ENCODE results near the gene ALDH4A1. TPM values are rescaled to one million over a fixed set of nuclear protein-coding genes. Genes with fewer than 3 reads are reported as not detected.

Gene ALDH4A1
- total and polyA plus RNA-seq, 9 of the 15 experiments (the other 6 are each of a cell fraction or from before 2014, with no cell fraction given): 0.27 to 31.4 (median 16.6) TPM

DNA sequence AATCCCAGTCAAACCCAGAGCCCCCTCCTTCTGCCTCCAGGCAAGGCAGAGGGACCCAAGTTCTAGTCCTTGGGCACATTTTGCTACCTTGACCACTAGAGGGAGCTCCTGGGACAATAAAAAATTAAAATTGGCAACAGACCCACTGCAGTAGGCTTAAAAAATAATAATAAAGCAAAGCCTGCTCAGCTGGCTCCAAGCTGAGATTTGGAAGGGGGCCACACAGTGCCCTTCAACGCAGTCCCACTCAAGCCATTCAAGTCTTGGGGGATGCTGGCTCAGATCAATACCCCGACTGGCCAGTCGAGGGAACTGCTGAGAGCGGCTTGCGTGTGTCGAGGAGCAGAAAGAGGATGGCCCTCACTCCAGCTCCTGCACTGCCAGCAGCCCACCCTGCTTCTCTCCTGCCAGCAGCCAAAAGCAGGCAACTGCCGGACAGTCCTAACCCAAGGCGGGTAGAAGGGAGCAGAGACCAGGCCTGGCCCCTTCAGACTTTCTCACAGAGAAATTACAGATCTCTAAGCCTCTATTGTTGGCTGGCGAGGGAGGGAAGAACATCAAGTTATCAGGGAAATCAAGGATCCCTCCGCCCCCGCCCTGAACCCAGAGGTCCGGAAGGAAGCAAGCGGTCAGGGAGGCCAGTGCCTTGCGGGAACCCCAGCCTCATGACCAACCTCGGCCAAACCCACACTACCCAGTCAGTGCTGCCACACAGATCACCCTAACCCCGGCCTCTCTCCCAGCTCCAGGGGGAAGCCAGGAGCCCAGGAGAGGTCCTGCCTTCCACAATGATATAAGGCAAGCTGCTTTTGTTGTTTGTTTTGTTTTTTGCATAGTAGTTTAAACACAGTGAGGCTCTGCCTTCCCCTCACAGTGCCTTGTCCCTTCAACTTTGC, 4.9 kb upstream of the ALDH4A1 start (continued):
- TF ChIP-seq POLR3G (IDR thresholded peaks at IDR 0.05; ENCODE audit: extremely low read depth, insufficient read length, insufficient replicate concordance): no peak
- 0 out of 2 replicates have a peak, but pooled peaks have one; percentile 29 for TF ChIP-seq MEF2D (tag; conservative IDR thresholded peaks at IDR 0.05; ENCODE audit: low read depth)
- no peak for TF ChIP-seq SIN3B (IDR thresholded peaks at IDR 0.05; ENCODE audit: low read depth)
- TF ChIP-seq TAF7 (tag; IDR thresholded peaks at IDR 0.05): 0 out of 2 replicates have a peak, but pooled peaks have one; percentile 20
- no peak for TF ChIP-seq THRAP3 (IDR thresholded peaks at IDR 0.05; ENCODE audit: borderline replicate concordance)
- TF ChIP-seq GABPA (tag; conservative IDR thresholded peaks at IDR 0.05; ENCODE audit: low read depth): peak; percentile 66; the same call in 1 of the 2 replicates
- 0 out of 2 replicates have a peak, but pooled peaks have one; percentile 27 for TF ChIP-seq CREM (IDR thresholded peaks at IDR 0.05; ENCODE audit: low read depth)
- peak; percentile 75; the same call in 1 of the 2 replicates for TF ChIP-seq CTBP1 (IDR thresholded peaks at IDR 0.05; ENCODE audit: borderline replicate concordance)
- TF ChIP-seq RAD21 (CRISPR knock-in tag; conservative IDR thresholded peaks at IDR 0.05 in 1 of 2, IDR thresholded peaks at IDR 0.05 in 1 of 2): peak; percentile 53 to 63
- peak; percentile 59 to 66 for TF ChIP-seq MAZ (CRISPR knock-in tag; conservative IDR thresholded peaks at IDR 0.05 in 1 of 2, IDR thresholded peaks at IDR 0.05 in 1 of 2)
- TF ChIP-seq TRIM28 (IDR thresholded peaks at IDR 0.05): no peak
- peak in 1 of 2 experiments; percentile 24; a peak in 1 of 4 replicates for TF ChIP-seq HDAC1 (IDR thresholded peaks at IDR 0.05)
- TF ChIP-seq, protein P1, sequence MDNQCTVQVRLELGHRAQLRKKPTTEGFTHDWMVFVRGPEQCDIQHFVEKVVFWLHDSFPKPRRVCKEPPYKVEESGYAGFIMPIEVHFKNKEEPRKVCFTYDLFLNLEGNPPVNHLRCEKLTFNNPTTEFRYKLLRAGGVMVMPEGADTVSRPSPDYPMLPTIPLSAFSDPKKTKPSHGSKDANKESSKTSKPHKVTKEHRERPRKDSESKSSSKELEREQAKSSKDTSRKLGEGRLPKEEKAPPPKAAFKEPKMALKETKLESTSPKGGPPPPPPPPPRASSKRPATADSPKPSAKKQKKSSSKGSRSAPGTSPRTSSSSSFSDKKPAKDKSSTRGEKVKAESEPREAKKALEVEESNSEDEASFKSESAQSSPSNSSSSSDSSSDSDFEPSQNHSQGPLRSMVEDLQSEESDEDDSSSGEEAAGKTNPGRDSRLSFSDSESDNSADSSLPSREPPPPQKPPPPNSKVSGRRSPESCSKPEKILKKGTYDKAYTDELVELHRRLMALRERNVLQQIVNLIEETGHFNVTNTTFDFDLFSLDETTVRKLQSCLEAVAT (IDR thresholded peaks at IDR 0.05): no peak
- TF ChIP-seq U2AF2 (optimal IDR thresholded peaks at IDR 0.05; ENCODE audit: low read depth, low read length): no peak
- TF ChIP-seq KAT8 (IDR thresholded peaks at IDR 0.05; ENCODE audit: low read depth): no peak
- peak; percentile 36; the same call in 1 of the 2 replicates for TF ChIP-seq ATF7 (IDR thresholded peaks at IDR 0.05)
- TF ChIP-seq ETV6 (IDR thresholded peaks at IDR 0.05; ENCODE audit: borderline replicate concordance in 1 of 2, low read depth in 2 of 2, low read length in 1 of 2): no peak
- no peak for TF ChIP-seq ETV6 (CRISPR knock-in tag; IDR thresholded peaks at IDR 0.05; ENCODE audit: borderline replicate concordance)
- no peak for TF ChIP-seq SAFB2 (IDR thresholded peaks at IDR 0.05; ENCODE audit: borderline replicate concordance, low read depth, low read length, severe bottlenecking)
- no peak for TF ChIP-seq DNMT1 (IDR thresholded peaks at IDR 0.05)
- peak; percentile 50 for TF ChIP-seq ZFX (CRISPR knock-in tag; IDR thresholded peaks at IDR 0.05)
- no peak for TF ChIP-seq SREBF2 (CRISPR knock-in tag; IDR thresholded peaks at IDR 0.05)
- TF ChIP-seq SPI1 (IDR thresholded peaks at IDR 0.05; ENCODE audit: borderline replicate concordance, low read depth, low read length): no peak
- TF ChIP-seq, protein P2, sequence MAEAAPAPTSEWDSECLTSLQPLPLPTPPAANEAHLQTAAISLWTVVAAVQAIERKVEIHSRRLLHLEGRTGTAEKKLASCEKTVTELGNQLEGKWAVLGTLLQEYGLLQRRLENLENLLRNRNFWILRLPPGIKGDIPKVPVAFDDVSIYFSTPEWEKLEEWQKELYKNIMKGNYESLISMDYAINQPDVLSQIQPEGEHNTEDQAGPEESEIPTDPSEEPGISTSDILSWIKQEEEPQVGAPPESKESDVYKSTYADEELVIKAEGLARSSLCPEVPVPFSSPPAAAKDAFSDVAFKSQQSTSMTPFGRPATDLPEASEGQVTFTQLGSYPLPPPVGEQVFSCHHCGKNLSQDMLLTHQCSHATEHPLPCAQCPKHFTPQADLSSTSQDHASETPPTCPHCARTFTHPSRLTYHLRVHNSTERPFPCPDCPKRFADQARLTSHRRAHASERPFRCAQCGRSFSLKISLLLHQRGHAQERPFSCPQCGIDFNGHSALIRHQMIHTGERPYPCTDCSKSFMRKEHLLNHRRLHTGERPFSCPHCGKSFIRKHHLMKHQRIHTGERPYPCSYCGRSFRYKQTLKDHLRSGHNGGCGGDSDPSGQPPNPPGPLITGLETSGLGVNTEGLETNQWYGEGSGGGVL (CRISPR knock-in tag; IDR thresholded peaks at IDR 0.05): no peak
- TF ChIP-seq SMAD1 (IDR thresholded peaks at IDR 0.05; ENCODE audit: low read depth, low read length, partially characterized antibody): no peak
